NCI-H1694 treated with DMSO at 0.1 percent for 48 hours (cell line): ENCODE data around the gene APIP.

Experiments
- DNase-seq: peaks from one replicate; lab custom pipeline; 2025; lab: John Stamatoyannopoulos, UW

APIP gene

GRCh38 chr11:34840736-34841386 is 75.3 kb downstream of the APIP start:
- no peak for DNase-seq

DNA sequence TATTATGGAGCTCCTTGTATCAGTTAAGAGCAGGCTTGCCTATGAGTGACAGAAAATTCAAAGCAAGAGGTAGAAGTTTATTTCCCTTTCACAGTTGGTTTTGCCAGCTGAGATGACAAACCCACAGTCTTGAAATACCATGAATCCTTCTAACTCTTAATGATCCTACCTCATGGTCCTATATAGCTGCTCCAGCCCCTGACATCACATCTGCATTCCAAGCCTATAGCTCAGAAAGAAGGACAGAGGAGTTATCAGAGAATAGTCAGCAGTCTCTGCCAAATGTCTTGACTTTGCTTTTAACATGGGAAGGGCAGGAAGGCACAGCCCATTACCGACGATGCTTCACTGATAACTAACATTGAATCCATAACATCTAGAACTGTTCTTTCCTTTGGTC is 76.2 kb downstream of the APIP start:
- no peak for DNase-seq

- DNase-seq = no peak
These were observed 79.0 kb downstream of the APIP start for GRCh38 chr11:34836958-34837856.

- DNase-seq = no peak
These were observed 82.6 kb downstream of the APIP start for GRCh38 chr11:34833602-34834001.
